Anterior cingulate cortex (tissue), 58 donors: ENCODE data around the gene DUSP14.

Experiments
- DNase-seq, 58 donors: peaks; one replicate each; lab custom pipeline; 2025; lab: John Stamatoyannopoulos, UW

DUSP14 gene

GRCh38 chr17:37512442-37513068 lies 22.9 kb downstream of the DUSP14 start:
- DNase-seq, result peak in 1 of 58 donors; percentile 13

- DNase-seq, result no peak
Measured at GRCh38 chr17:37513711-37514110, 24.0 kb downstream of the DUSP14 start.

GRCh38 chr17:37516127-37516571 lies 26.5 kb downstream of the DUSP14 start:
- no peak for DNase-seq

GRCh38 chr17:37517881-37518280 lies 28.2 kb downstream of the DUSP14 start:
- DNase-seq, result no peak

- peak in 2 of 58 donors; percentile 6 to 8 for DNase-seq
Measured at GRCh38 chr17:37518826-37519225, 29.1 kb downstream of the DUSP14 start.

GRCh38 chr17:37519251-37519985 lies 29.7 kb downstream of the DUSP14 start:
- no peak for DNase-seq

GRCh38 chr17:37520174-37520573 lies 30.5 kb downstream of the DUSP14 start:
- no peak for DNase-seq

- no peak for DNase-seq
Measured at GRCh38 chr17:37521821-37522220, 32.1 kb downstream of the DUSP14 start.

- DNase-seq, result no peak
Measured at GRCh38 chr17:37523715-37524219, 34.1 kb downstream of the DUSP14 start.

- DNase-seq, result peak in 3 of 58 donors; percentile 10 to 48 (median 20)
Measured at GRCh38 chr17:37527249-37527851, 37.7 kb downstream of the DUSP14 start.

GRCh38 chr17:37530420-37530819 lies 40.7 kb downstream of the DUSP14 start:
- no peak for DNase-seq

- DNase-seq, result no peak
Measured at GRCh38 chr17:37532756-37533155, 43.1 kb downstream of the DUSP14 start.

GRCh38 chr17:37535906-37536305 lies 46.2 kb downstream of the DUSP14 start:
- DNase-seq, result no peak

GRCh38 chr17:37538981-37539659 lies 49.4 kb downstream of the DUSP14 start:
- no peak for DNase-seq

- no peak for DNase-seq
Measured at GRCh38 chr17:37541880-37542660, 52.4 kb downstream of the DUSP14 start.

GRCh38 chr17:37543637-37544052 lies 54.0 kb downstream of the DUSP14 start:
- no peak for DNase-seq

- DNase-seq, result no peak
Measured at GRCh38 chr17:37545486-37545885, 55.8 kb downstream of the DUSP14 start.

GRCh38 chr17:37546302-37546701 lies 56.6 kb downstream of the DUSP14 start:
- no peak for DNase-seq

GRCh38 chr17:37547986-37548385 lies 58.3 kb downstream of the DUSP14 start:
- DNase-seq, result no peak

- DNase-seq, result no peak
Measured at GRCh38 chr17:37551788-37552187, 62.1 kb downstream of the DUSP14 start.
